Neuronal stem cell (in vitro differentiated cells): ENCODE data around the gene GLI3.

Experiments used
- DNase-seq: peaks from one replicate; pipeline ENCODE4 v3.0.0-alpha.2; 2013; ENCODE audit warnings: low spot score
- H2AFZ ChIP-seq: one replicate; pipeline ENCODE4 v1.6.1; 2013; ENCODE audit warnings: mild to moderate bottlenecking, low read length, inconsistent platforms
- H2AK5ac ChIP-seq: 2 replicates; pipeline ENCODE4 v1.6.1; 2013; ENCODE audit warnings: low read depth, mild to moderate bottlenecking, inconsistent platforms, low read length, moderate library complexity, mixed read lengths
- H2BK120ac ChIP-seq: 2 replicates; pipeline ENCODE4 v1.6.1; 2013; ENCODE audit warnings: low read depth, mild to moderate bottlenecking, inconsistent platforms, low read length, moderate library complexity, mixed read lengths
- H2BK12ac ChIP-seq: one replicate; pipeline ENCODE4 v1.6.1; 2013; ENCODE audit warnings: low read length, inconsistent platforms
- H2BK15ac ChIP-seq: 2 replicates; pipeline ENCODE4 v1.6.1; 2013; ENCODE audit warnings: mild to moderate bottlenecking, low read length, inconsistent platforms, mixed read lengths
- H2BK5ac ChIP-seq: one replicate; pipeline ENCODE4 v1.6.1; 2013; ENCODE audit warnings: inconsistent platforms, mild to moderate bottlenecking, low read length, moderate library complexity
- H3K14ac ChIP-seq: one replicate; pipeline ENCODE4 v1.6.1; 2013; ENCODE audit warnings: low read length, inconsistent platforms
- H3K18ac ChIP-seq: 2 replicates; pipeline ENCODE4 v1.6.1; 2013; ENCODE audit warnings: low read length, inconsistent platforms
- H3K23ac ChIP-seq: 2 replicates; pipeline ENCODE4 v1.6.1; 2013; ENCODE audit warnings: low read depth, mild to moderate bottlenecking, mixed read lengths, low read length, inconsistent platforms; ENCODE audit not compliant: poor library complexity
- H3K27ac ChIP-seq: replicated peaks from 3 replicates; pipeline ENCODE4 v1.5.1; 2013; ENCODE audit warnings: low read length, inconsistent platforms
- H3K27me3 ChIP-seq, 3 experiments: 2 replicates each; pipeline ENCODE4 v1.6.1; 2013; ENCODE audit warnings: low read length in 3 of 3, mild to moderate bottlenecking in 2 of 3, inconsistent platforms in 1 of 3, low read depth in 1 of 3, mixed read lengths in 1 of 3, moderate library complexity in 1 of 3; ENCODE audit not compliant: control insufficient read depth in 3 of 3, insufficient read depth in 3 of 3
- H3K36me3 ChIP-seq, 2 donors: replicated peaks in 1 of 2; 2 replicates each; pipeline ENCODE4 v1.6.1; 2013; ENCODE audit warnings: low read length in 2 of 2; ENCODE audit not compliant: control insufficient read depth in 2 of 2, insufficient read depth in 2 of 2
- H3K4ac ChIP-seq: 2 replicates; pipeline ENCODE4 v1.6.1; 2013; ENCODE audit warnings: inconsistent platforms, mild to moderate bottlenecking, low read length, moderate library complexity
- H3K4me1 ChIP-seq, 2 donors: 1 replicate in 1 of 2; 2 replicates in 1 of 2; pipeline ENCODE4 v1.6.1; 2013; ENCODE audit warnings: low read length in 2 of 2, low read depth in 1 of 2; ENCODE audit not compliant: control insufficient read depth in 2 of 2, insufficient read depth in 1 of 2
- H3K4me2 ChIP-seq: one replicate; pipeline ENCODE4 v1.6.1; 2013; ENCODE audit warnings: mild to moderate bottlenecking, low read length, inconsistent platforms; ENCODE audit not compliant: insufficient read depth, poor library complexity, severe bottlenecking
- H3K4me3 ChIP-seq, 2 donors: 2 replicates each; pipeline ENCODE4 v1.5.1; 2013; ENCODE audit warnings: low read length in 2 of 2, mild to moderate bottlenecking in 2 of 2, inconsistent platforms in 1 of 2, moderate library complexity in 1 of 2
- H3K79me1 ChIP-seq: one replicate; pipeline ENCODE4 v1.6.1; 2013; ENCODE audit warnings: low read depth, mild to moderate bottlenecking, inconsistent platforms, low read length, moderate library complexity
- H3K9ac ChIP-seq: one replicate; pipeline ENCODE4 v1.6.1; 2013; ENCODE audit warnings: mild to moderate bottlenecking, low read depth, low read length, inconsistent platforms; ENCODE audit not compliant: poor library complexity
- H3K9me3 ChIP-seq, 2 donors: replicated peaks in 1 of 2; 2 replicates each; pipeline versions ENCODE3 to v1.6.1; 2013; ENCODE audit warnings: low read length in 2 of 2, mild to moderate bottlenecking in 2 of 2, inconsistent platforms in 1 of 2, low read depth in 1 of 2, mixed read lengths in 1 of 2, moderate library complexity in 1 of 2; ENCODE audit not compliant: control insufficient read depth in 2 of 2, insufficient read depth in 1 of 2
- H4K8ac ChIP-seq: one replicate; pipeline ENCODE4 v1.6.1; 2013; ENCODE audit warnings: low read depth, mild to moderate bottlenecking, inconsistent platforms, low read length, moderate library complexity
- H4K91ac ChIP-seq: one replicate; pipeline ENCODE4 v1.6.1; 2013; ENCODE audit warnings: low read length, low read depth, mild to moderate bottlenecking, inconsistent platforms; ENCODE audit not compliant: poor library complexity
- WGBS, 2 donors: extraction: QIAGEN DNeasy Blood & Tissue Kit; methylation state at CpG; one replicate each; pipeline ENCODE4 v1.1.7; 2013; ENCODE audit warnings: missing lambda C conversion rate in 2 of 2, mixed read lengths in 1 of 2; ENCODE audit not compliant: insufficient read length in 2 of 2, insufficient replicate concordance in 1 of 2; ENCODE audit errors: extremely low coverage in 2 of 2; 5-methylcytosine and 5-hydroxymethylcytosine counted together

The GLI3 gene

GRCh38 chr7:42084263-42084662 lies 152.7 kb downstream of the GLI3 start:
- H3K4me1 ChIP-seq: peaks cover 24% of the 10 kb centered on the region in 2 donors
- no peak overlapping the region for H3K9ac ChIP-seq

GRCh38 chr7:42083284-42083683 lies 153.7 kb downstream of the GLI3 start:
- H2BK5ac ChIP-seq: no peak overlapping the region
- H2BK12ac ChIP-seq: no peak overlapping the region
- no CpG with 5 or more reads among the region's 1 CpG for WGBS, 2 donors
- H3K27ac ChIP-seq: no peak overlapping the region
- no peak overlapping the region for H3K4me3 ChIP-seq
- no peak overlapping the region for H3K14ac ChIP-seq
- peaks cover 2 to 46% of the 10 kb centered on the region in 2 donors for H3K36me3 ChIP-seq
- no peak overlapping the region for H2AK5ac ChIP-seq
- no peak overlapping the region for H2BK120ac ChIP-seq
- H3K4me1 ChIP-seq: peaks cover 16% of the 10 kb centered on the region in 2 donors
- peaks cover 0 to 12% of the 10 kb centered on the region in 2 donors for H3K9me3 ChIP-seq
- H3K9ac ChIP-seq: no peak overlapping the region
- H4K91ac ChIP-seq: no peak overlapping the region
- no peaks in the 10 kb centered on the region for H3K27me3 ChIP-seq
- no peak overlapping the region for H3K4me2 ChIP-seq
- H3K18ac ChIP-seq: no peak overlapping the region
- DNase-seq: no peak
- no peak overlapping the region for H3K4ac ChIP-seq
- H3K79me1 ChIP-seq: peaks cover 10% of the 10 kb centered on the region
- H2AFZ ChIP-seq: no peak overlapping the region
- no peak overlapping the region for H3K23ac ChIP-seq
- H4K8ac ChIP-seq: no peak overlapping the region
- no peak overlapping the region for H2BK15ac ChIP-seq

More at GRCh38 chr7:42084263-42084662, 152.7 kb downstream of the GLI3 start:
- Histone ChIP-seq H3K27ac (no peak overlapping the region), H2BK15ac (no peak overlapping the region), H3K27me3 (no peaks in the 10 kb centered on the region), H2BK12ac (no peak overlapping the region), H3K9me3 (peaks cover 0 to 12% of the 10 kb centered on the region in 2 donors), H3K4me3 (no peak overlapping the region), H2BK5ac (no peak overlapping the region), H3K18ac (no peak overlapping the region), H3K36me3 (peaks cover 2 to 42% of the 10 kb centered on the region in 2 donors), H2BK120ac (no peak overlapping the region), H4K8ac (no peak overlapping the region), H4K91ac (no peak overlapping the region), H3K23ac (no peak overlapping the region), H2AK5ac (no peak overlapping the region), H3K4me2 (no peak overlapping the region), H3K79me1 (peaks cover 12% of the 10 kb centered on the region), H3K4ac (no peak overlapping the region), H3K14ac (no peak overlapping the region), H2AFZ (no peak overlapping the region)
- no peak for DNase-seq
- no CpG with 5 or more reads among the region's 4 CpGs for WGBS, 2 donors

- Histone ChIP-seq H4K8ac (no peak overlapping the region), H3K9ac (no peak overlapping the region), H3K4ac (no peak overlapping the region), H2BK5ac (no peak overlapping the region), H3K27me3 (no peaks in the 10 kb centered on the region), H2BK15ac (no peak overlapping the region), H2AFZ (no peak overlapping the region), H3K23ac (no peak overlapping the region), H3K9me3 (peaks cover 0 to 12% of the 10 kb centered on the region in 2 donors), H3K4me3 (no peak overlapping the region), H3K79me1 (peaks cover 9% of the 10 kb centered on the region), H3K36me3 (peaks cover 2 to 57% of the 10 kb centered on the region in 2 donors), H4K91ac (no peak overlapping the region), H3K4me2 (no peak overlapping the region), H3K4me1 (peaks cover 5 to 12% of the 10 kb centered on the region in 2 donors), H3K14ac (no peak overlapping the region), H2BK12ac (no peak overlapping the region), H2AK5ac (no peak overlapping the region), H2BK120ac (no peak overlapping the region), H3K18ac (peak overlapping the region; percentile 17), H3K27ac (no peak overlapping the region)
- DNase-seq: no peak
- WGBS, 2 donors: no CpG with 5 or more reads among the region's 8 CpGs
These were observed 154.9 kb downstream of the GLI3 start for GRCh38 chr7:42082144-42082543.

DNA sequence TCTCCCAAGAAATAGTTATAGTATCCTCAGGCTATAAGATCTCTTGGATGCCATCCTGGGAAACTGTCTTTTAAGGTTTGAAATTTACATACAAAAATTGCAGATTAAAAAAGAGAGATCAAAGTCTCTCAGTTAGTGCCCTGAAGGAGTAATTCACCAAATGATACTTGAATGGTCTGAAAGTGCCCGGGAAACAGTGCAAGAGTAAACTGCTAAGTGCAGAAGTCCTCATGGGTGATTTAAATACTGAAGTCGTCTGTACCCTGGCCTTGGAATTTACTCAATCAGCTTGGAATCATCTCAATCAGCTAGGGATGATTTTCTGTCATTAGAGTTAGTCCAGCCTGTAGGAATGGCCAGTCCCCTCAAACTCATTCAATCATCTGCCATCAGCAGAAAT lies 155.3 kb downstream of the GLI3 start:
- WGBS, 2 donors: no CpG with 5 or more reads among the region's 2 CpGs
- no peak for DNase-seq
- H3K27ac ChIP-seq: no peak overlapping the region

More for the DNA sequence above, 155.3 kb downstream of the GLI3 start:
- Histone ChIP-seq H3K9me3 (peaks cover 0 to 12% of the 10 kb centered on the region in 2 donors), H2BK120ac (no peak overlapping the region), H2AFZ (no peak overlapping the region), H3K23ac (no peak overlapping the region), H3K4ac (no peak overlapping the region), H3K14ac (no peak overlapping the region), H3K27me3 (no peaks in the 10 kb centered on the region), H3K18ac (no peak overlapping the region), H3K4me1 (peaks cover under 1 to 8% of the 10 kb centered on the region in 2 donors), H3K4me2 (no peak overlapping the region), H3K9ac (no peak overlapping the region), H4K8ac (no peak overlapping the region), H3K79me1 (peaks cover 6% of the 10 kb centered on the region), H4K91ac (no peak overlapping the region), H2AK5ac (no peak overlapping the region), H3K4me3 (no peak overlapping the region), H3K36me3 (peaks cover 2 to 62% of the 10 kb centered on the region in 2 donors), H2BK5ac (no peak overlapping the region), H2BK15ac (no peak overlapping the region), H2BK12ac (no peak overlapping the region)
